Measurements from ENCODE around the gene ROBO1.

The ROBO1 gene

DNA sequence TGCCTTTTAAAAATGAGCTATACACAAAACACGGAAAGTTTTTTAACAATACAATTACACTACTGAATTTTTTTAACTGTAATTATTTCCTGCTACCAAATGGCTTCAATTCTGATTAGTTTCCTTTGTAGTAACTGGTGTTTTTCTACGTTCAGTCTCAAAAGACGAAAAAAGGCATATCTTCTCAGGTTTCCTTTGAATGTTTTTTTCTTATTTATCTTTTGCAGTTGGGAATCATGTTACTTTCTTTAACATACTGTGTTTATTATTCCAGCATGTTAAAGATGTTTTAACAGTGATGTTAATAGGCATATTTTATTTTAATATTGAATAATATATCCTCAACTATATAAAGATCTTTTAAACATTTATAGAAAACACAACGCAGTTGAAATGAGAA is 1055.5 kb downstream of the ROBO1 start:
- Histone ChIP-seq H3K36me3 (replicated peaks; ENCODE audit: insufficient read depth, low read length) (no peaks in the 10 kb centered on the region), H3K4me3 (ENCODE audit: low read length) (no peak overlapping the region), H3F3A (ENCODE audit: insufficient read depth, low read length) (no peaks in the 10 kb centered on the region), H3K9me2 (replicated peaks; ENCODE audit: insufficient read depth, low read length) (no peaks in the 10 kb centered on the region), H4K20me1 (ENCODE audit: insufficient read depth, low read length) (no peaks in the 10 kb centered on the region), H3K9me3 (replicated peaks; ENCODE audit: insufficient read depth, low read length) (no peaks in the 10 kb centered on the region), H3K27ac (ENCODE audit: low read length) (no peak overlapping the region), H2AFZ (ENCODE audit: low read length) (no peak overlapping the region), H3K4me2 (ENCODE audit: low read depth, low read length) (no peak overlapping the region), H3K27me3 (replicated peaks; ENCODE audit: insufficient read depth, low read length) (no peaks in the 10 kb centered on the region), H3K79me2 (ENCODE audit: low read length) (no peaks in the 10 kb centered on the region), H3K4me1 (ENCODE audit: low read length) (no peaks in the 10 kb centered on the region), H3K9ac (ENCODE audit: low read length) (no peak overlapping the region)
- no peak for DNase-seq
- TF ChIP-seq EZH2phosphoT487 (IDR thresholded peaks at IDR 0.05; ENCODE audit: low read length): no peak
- TF ChIP-seq EZH2 (optimal IDR thresholded peaks at IDR 0.05; ENCODE audit: low read depth, low read length): no peak
- TF ChIP-seq, protein P1, sequence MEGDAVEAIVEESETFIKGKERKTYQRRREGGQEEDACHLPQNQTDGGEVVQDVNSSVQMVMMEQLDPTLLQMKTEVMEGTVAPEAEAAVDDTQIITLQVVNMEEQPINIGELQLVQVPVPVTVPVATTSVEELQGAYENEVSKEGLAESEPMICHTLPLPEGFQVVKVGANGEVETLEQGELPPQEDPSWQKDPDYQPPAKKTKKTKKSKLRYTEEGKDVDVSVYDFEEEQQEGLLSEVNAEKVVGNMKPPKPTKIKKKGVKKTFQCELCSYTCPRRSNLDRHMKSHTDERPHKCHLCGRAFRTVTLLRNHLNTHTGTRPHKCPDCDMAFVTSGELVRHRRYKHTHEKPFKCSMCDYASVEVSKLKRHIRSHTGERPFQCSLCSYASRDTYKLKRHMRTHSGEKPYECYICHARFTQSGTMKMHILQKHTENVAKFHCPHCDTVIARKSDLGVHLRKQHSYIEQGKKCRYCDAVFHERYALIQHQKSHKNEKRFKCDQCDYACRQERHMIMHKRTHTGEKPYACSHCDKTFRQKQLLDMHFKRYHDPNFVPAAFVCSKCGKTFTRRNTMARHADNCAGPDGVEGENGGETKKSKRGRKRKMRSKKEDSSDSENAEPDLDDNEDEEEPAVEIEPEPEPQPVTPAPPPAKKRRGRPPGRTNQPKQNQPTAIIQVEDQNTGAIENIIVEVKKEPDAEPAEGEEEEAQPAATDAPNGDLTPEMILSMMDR (IDR thresholded peaks at IDR 0.05; ENCODE audit: low read length): no peak

DNA sequence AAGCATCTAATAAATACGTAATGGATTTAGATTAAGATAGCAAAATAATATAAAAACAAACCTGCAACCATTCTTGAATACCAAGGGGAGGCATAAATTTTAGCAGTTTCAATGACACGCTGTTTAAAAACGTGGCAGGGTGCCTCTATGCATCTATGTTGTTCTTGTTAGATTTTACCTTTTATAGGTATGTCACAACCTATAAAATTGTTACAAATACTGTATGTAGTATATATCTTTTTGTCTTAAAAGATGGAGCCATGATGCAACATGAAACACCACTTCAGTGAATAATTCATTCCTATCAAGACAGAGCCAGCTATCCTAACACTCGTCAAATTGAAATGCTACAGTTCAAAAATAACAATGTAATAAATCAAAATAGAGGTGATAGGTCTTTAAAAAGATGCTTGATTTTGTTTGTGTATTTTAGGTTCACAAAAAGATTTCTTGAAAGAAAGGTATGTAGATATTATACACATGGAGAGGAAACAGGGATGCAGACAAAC is 1059.2 kb downstream of the ROBO1 start:
- Histone ChIP-seq H3K4me2 (ENCODE audit: low read depth, low read length) (no peak overlapping the region), H2AFZ (ENCODE audit: low read length) (no peak overlapping the region), H3K27ac (ENCODE audit: low read length) (no peak overlapping the region), H3K9me3 (replicated peaks; ENCODE audit: insufficient read depth, low read length) (no peaks in the 10 kb centered on the region), H3K9me2 (replicated peaks; ENCODE audit: insufficient read depth, low read length) (no peaks in the 10 kb centered on the region), H3K4me3 (ENCODE audit: low read length) (no peak overlapping the region), H3K36me3 (replicated peaks; ENCODE audit: insufficient read depth, low read length) (no peaks in the 10 kb centered on the region), H3K27me3 (replicated peaks; ENCODE audit: insufficient read depth, low read length) (no peaks in the 10 kb centered on the region), H4K20me1 (ENCODE audit: insufficient read depth, low read length) (no peaks in the 10 kb centered on the region), H3F3A (ENCODE audit: insufficient read depth, low read length) (no peaks in the 10 kb centered on the region), H3K9ac (ENCODE audit: low read length) (no peak overlapping the region), H3K79me2 (ENCODE audit: low read length) (no peaks in the 10 kb centered on the region), H3K4me1 (ENCODE audit: low read length) (no peaks in the 10 kb centered on the region)
- no peak for DNase-seq
- TF ChIP-seq, protein P1 (IDR thresholded peaks at IDR 0.05; ENCODE audit: low read length): no peak
- no peak for TF ChIP-seq EZH2 (optimal IDR thresholded peaks at IDR 0.05; ENCODE audit: low read depth, low read length)
- TF ChIP-seq EZH2phosphoT487 (IDR thresholded peaks at IDR 0.05; ENCODE audit: low read length): no peak

DNA sequence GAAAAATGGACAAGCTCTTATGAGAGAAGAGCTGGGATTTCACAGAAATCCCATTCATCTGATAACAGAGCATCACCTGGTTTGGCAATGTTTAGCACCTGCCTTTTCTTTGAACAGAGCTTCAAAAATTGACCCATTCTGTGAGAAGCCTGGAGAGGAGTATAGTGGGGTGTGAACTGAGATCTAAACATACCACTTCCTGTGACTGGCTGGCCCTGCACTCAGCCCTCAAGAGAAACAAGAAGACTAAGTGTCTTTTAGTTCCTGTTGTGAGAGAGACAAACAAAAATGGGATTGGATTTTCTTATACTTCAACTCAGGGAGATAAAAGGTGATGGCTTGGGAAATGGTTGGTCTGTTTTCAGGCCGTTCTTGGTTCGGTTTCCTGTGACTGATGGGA is 1060.2 kb downstream of the ROBO1 start:
- H3K27ac ChIP-seq (ENCODE audit: low read length): no peak overlapping the region
- no peak for DNase-seq
- no peaks in the 10 kb centered on the region for H3K9me3 ChIP-seq (replicated peaks; ENCODE audit: insufficient read depth, low read length)
- no peaks in the 10 kb centered on the region for H3K79me2 ChIP-seq (ENCODE audit: low read length)
- TF ChIP-seq, protein P1 (IDR thresholded peaks at IDR 0.05; ENCODE audit: low read length): no peak
- TF ChIP-seq EZH2 (optimal IDR thresholded peaks at IDR 0.05; ENCODE audit: low read depth, low read length): no peak
- no peaks in the 10 kb centered on the region for H3K36me3 ChIP-seq (replicated peaks; ENCODE audit: insufficient read depth, low read length)
- H3K4me2 ChIP-seq (ENCODE audit: low read depth, low read length): no peak overlapping the region
- no peaks in the 10 kb centered on the region for H3K4me1 ChIP-seq (ENCODE audit: low read length)
- H4K20me1 ChIP-seq (ENCODE audit: insufficient read depth, low read length): no peaks in the 10 kb centered on the region
- no peaks in the 10 kb centered on the region for H3F3A ChIP-seq (ENCODE audit: insufficient read depth, low read length)
- no peak overlapping the region for H3K4me3 ChIP-seq (ENCODE audit: low read length)
- H2AFZ ChIP-seq (ENCODE audit: low read length): no peak overlapping the region
- H3K27me3 ChIP-seq (replicated peaks; ENCODE audit: insufficient read depth, low read length): no peaks in the 10 kb centered on the region
- H3K9me2 ChIP-seq (replicated peaks; ENCODE audit: insufficient read depth, low read length): no peaks in the 10 kb centered on the region
- H3K9ac ChIP-seq (ENCODE audit: low read length): no peak overlapping the region

Measured in MM.1S (cell line).